ENCODE measurements around the gene CELF2. TPM values are rescaled to one million over a fixed set of nuclear protein-coding genes. Genes with fewer than 3 reads are reported as not detected.

The CELF2 gene
- total RNA-seq, 2 donors from 2014 or later: 10.4 to 11.2 TPM

DNA sequence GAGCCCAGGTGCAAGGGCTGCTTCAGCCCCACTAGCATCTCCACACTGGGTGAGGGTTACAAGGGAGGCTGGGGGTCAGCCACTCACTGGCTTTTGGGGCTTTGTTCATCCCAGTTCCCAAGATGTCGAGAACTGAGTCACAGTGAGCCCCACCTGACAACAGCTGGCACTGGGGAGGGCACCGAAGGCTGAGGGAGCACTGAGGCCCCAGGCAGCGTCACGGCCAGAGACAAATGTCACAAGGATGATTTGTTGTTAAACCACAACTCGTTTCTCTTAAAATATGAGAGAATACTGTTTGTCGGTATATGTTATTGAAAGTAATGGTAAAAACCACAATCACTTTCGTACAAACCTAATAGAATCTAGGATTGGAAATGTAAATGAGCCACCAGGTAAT lies 219.9 kb downstream of the CELF2 start:
- DNase-seq (no peak), ATAC-seq (no peak)
- no peak for TF ChIP-seq POLR2A (IDR thresholded peaks at IDR 0.05)
- TF ChIP-seq, protein P1, sequence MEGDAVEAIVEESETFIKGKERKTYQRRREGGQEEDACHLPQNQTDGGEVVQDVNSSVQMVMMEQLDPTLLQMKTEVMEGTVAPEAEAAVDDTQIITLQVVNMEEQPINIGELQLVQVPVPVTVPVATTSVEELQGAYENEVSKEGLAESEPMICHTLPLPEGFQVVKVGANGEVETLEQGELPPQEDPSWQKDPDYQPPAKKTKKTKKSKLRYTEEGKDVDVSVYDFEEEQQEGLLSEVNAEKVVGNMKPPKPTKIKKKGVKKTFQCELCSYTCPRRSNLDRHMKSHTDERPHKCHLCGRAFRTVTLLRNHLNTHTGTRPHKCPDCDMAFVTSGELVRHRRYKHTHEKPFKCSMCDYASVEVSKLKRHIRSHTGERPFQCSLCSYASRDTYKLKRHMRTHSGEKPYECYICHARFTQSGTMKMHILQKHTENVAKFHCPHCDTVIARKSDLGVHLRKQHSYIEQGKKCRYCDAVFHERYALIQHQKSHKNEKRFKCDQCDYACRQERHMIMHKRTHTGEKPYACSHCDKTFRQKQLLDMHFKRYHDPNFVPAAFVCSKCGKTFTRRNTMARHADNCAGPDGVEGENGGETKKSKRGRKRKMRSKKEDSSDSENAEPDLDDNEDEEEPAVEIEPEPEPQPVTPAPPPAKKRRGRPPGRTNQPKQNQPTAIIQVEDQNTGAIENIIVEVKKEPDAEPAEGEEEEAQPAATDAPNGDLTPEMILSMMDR (IDR thresholded peaks at IDR 0.05): no peak
- Histone ChIP-seq H3K27ac (no peak overlapping the region), H3K4me1 (no peaks in the 10 kb centered on the region), H3K4me3 (no peak overlapping the region), H3K9me3 (no peaks in the 10 kb centered on the region), H3K27me3 (no peaks in the 10 kb centered on the region), H3K36me3 (replicated peaks in 1 of 2; ENCODE audit: insufficient read depth in 1 of 2, low read depth in 2 of 2) (no peaks in the 10 kb centered on the region)
- 80 to 85% methylated on average over 7 of the region's 7 CpGs for WGBS, 2 donors
- intact Hi-C loops (cut with DNase I): no loop called here

- no peak overlapping the region for H3K4me3 ChIP-seq
- intact Hi-C loops (cut with DNase I): no loop called here
- no peaks in the 10 kb centered on the region for H3K27me3 ChIP-seq
- H3K36me3 ChIP-seq (replicated peaks in 1 of 2; ENCODE audit: insufficient read depth in 1 of 2, low read depth in 2 of 2): no peaks in the 10 kb centered on the region
- DNase-seq (no peak), ATAC-seq (no peak)
- WGBS, 2 donors: 49 to 58% methylated on average over 4 of the region's 4 CpGs
- H3K4me1 ChIP-seq: no peaks in the 10 kb centered on the region
- TF ChIP-seq POLR2A (IDR thresholded peaks at IDR 0.05): no peak
- TF ChIP-seq, protein P1 (IDR thresholded peaks at IDR 0.05): no peak
- H3K27ac ChIP-seq: no peak overlapping the region
- H3K9me3 ChIP-seq: no peaks in the 10 kb centered on the region
Measured at GRCh38 chr10:11238893-11239292, 221.2 kb downstream of the CELF2 start.

DNA sequence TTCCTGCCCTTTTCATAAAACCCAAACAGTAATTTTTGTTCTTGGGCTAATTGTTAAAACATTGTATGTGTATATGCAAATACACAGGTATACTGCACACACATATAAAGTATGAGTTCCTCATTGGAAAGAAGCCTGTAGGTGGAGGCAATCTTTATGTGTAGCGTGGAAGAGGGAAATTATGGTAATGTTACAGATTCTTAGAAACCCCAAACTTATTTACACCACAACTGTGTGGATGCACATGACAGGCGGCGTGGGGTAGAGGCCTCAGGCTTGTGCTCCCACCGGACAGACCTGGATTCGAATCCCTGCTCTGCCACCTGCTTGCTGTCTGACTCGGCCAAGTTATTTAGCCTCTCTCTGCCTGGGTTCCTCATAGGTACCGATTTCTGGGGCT lies 223.0 kb downstream of the CELF2 start:
- Histone ChIP-seq H3K36me3 (replicated peaks in 1 of 2; ENCODE audit: insufficient read depth in 1 of 2, low read depth in 2 of 2) (no peaks in the 10 kb centered on the region), H3K27ac (no peak overlapping the region), H3K4me3 (no peak overlapping the region), H3K9me3 (no peaks in the 10 kb centered on the region), H3K4me1 (no peaks in the 10 kb centered on the region), H3K27me3 (no peaks in the 10 kb centered on the region)
- ATAC-seq: no peak
- no peak for TF ChIP-seq POLR2A (IDR thresholded peaks at IDR 0.05)
- TF ChIP-seq, protein P1 (IDR thresholded peaks at IDR 0.05): no peak
- DNase-seq: no peak
- intact Hi-C loops (cut with DNase I): no loop called here
- 86 to 95% methylated on average over 7 of the region's 7 CpGs for WGBS, 2 donors

GRCh38 chr10:11242443-11243387 lies 225.0 kb downstream of the CELF2 start:
- DNase-seq (no peak), ATAC-seq (no peak)
- H3K9me3 ChIP-seq: no peaks in the 10 kb centered on the region
- H3K4me1 ChIP-seq: no peaks in the 10 kb centered on the region
- intact Hi-C loops (cut with DNase I): no loop called here
- no peak for TF ChIP-seq POLR2A (IDR thresholded peaks at IDR 0.05)
- TF ChIP-seq, protein P1 (IDR thresholded peaks at IDR 0.05): no peak
- H3K27ac ChIP-seq: no peak overlapping the region
- H3K36me3 ChIP-seq (replicated peaks in 1 of 2; ENCODE audit: insufficient read depth in 1 of 2, low read depth in 2 of 2): no peaks in the 10 kb centered on the region
- H3K27me3 ChIP-seq: no peaks in the 10 kb centered on the region
- 72 to 75% methylated on average over 14 to 25 of the region's 25 CpGs for WGBS, 2 donors
- no peak overlapping the region for H3K4me3 ChIP-seq

All from body of pancreas (tissue), 4 donors.